ENCODE data around the gene ARHGAP24. TPM values are rescaled to one million over a fixed set of nuclear protein-coding genes. Genes with fewer than 3 reads are reported as not detected.

Gene ARHGAP24
- total RNA-seq, 3 donors from 2014 or later: 20.6 to 60.2 (median 37.2) TPM

- no peaks in the 10 kb centered on the region for H3K4me1 ChIP-seq
- no peaks in the 10 kb centered on the region for H3K36me3 ChIP-seq
- H3K27me3 ChIP-seq: no peaks in the 10 kb centered on the region
- intact Hi-C loops (cut with DNase I; ENCODE audit: low total_unique reads): no loop called here
- H3K9me3 ChIP-seq: no peaks in the 10 kb centered on the region
- no peak overlapping the region for H3K27ac ChIP-seq
- no peak overlapping the region for H3K4me3 ChIP-seq
- TF ChIP-seq POLR2A (IDR thresholded peaks at IDR 0.05): no peak
- no peak for TF ChIP-seq POLR2AphosphoS5 (IDR thresholded peaks at IDR 0.05)
- TF ChIP-seq CTCF (IDR thresholded peaks at IDR 0.05): no peak
- no peak for DNase-seq (ENCODE audit: low spot score in 2 of 2)
These were observed 3.6 kb downstream of the ARHGAP24 start for GRCh38 chr4:85478576-85478975.

- Histone ChIP-seq H3K27me3 (no peaks in the 10 kb centered on the region), H3K4me3 (no peak overlapping the region), H3K27ac (no peak overlapping the region), H3K36me3 (no peaks in the 10 kb centered on the region), H3K9me3 (no peaks in the 10 kb centered on the region), H3K4me1 (no peaks in the 10 kb centered on the region)
- TF ChIP-seq CTCF (IDR thresholded peaks at IDR 0.05) (no peak), POLR2AphosphoS5 (IDR thresholded peaks at IDR 0.05) (no peak), POLR2A (IDR thresholded peaks at IDR 0.05) (no peak)
- DNase-seq (ENCODE audit: low spot score in 2 of 2): no peak
- intact Hi-C loops (cut with DNase I; ENCODE audit: low total_unique reads): no loop called here
These were observed 7.2 kb downstream of the ARHGAP24 start for GRCh38 chr4:85482010-85482738.

- TF ChIP-seq POLR2A (IDR thresholded peaks at IDR 0.05) (no peak), POLR2AphosphoS5 (IDR thresholded peaks at IDR 0.05) (no peak), CTCF (IDR thresholded peaks at IDR 0.05) (no peak)
- DNase-seq (ENCODE audit: low spot score in 2 of 2): no peak
- H3K27me3 ChIP-seq: no peaks in the 10 kb centered on the region
- intact Hi-C loops (cut with DNase I; ENCODE audit: low total_unique reads): no loop called here
- no peak overlapping the region for H3K4me3 ChIP-seq
- no peaks in the 10 kb centered on the region for H3K36me3 ChIP-seq
- no peaks in the 10 kb centered on the region for H3K9me3 ChIP-seq
- H3K27ac ChIP-seq: no peak overlapping the region
- H3K4me1 ChIP-seq: no peaks in the 10 kb centered on the region
These were observed 11.6 kb downstream of the ARHGAP24 start for GRCh38 chr4:85486425-85487086.

DNA sequence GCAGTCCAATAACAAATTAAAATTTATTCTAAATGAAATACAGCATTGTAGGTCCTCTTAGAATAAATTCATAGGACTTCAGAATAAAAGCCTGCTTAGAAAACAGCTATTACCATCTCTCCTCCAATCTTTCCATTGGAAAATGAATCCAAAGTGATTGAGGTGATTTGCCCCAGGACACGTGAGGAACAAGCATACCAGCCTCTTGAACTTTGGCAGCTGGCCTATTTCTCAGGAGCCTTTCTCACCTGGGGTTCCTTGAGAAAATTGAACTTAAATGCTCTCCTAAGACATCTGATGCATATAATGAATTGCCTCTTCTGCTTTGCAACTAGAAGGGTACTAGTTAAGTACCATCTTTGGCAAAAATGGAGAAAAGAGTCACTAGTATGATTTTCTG is 13.5 kb downstream of the ARHGAP24 start:
- Histone ChIP-seq H3K27me3 (no peaks in the 10 kb centered on the region), H3K9me3 (no peaks in the 10 kb centered on the region), H3K4me3 (no peak overlapping the region), H3K4me1 (no peaks in the 10 kb centered on the region), H3K36me3 (no peaks in the 10 kb centered on the region), H3K27ac (no peak overlapping the region)
- intact Hi-C loops (cut with DNase I; ENCODE audit: low total_unique reads): no loop called here
- TF ChIP-seq CTCF (IDR thresholded peaks at IDR 0.05) (no peak), POLR2AphosphoS5 (IDR thresholded peaks at IDR 0.05) (no peak), POLR2A (IDR thresholded peaks at IDR 0.05) (no peak)
- DNase-seq (ENCODE audit: low spot score in 2 of 2): no peak

DNA sequence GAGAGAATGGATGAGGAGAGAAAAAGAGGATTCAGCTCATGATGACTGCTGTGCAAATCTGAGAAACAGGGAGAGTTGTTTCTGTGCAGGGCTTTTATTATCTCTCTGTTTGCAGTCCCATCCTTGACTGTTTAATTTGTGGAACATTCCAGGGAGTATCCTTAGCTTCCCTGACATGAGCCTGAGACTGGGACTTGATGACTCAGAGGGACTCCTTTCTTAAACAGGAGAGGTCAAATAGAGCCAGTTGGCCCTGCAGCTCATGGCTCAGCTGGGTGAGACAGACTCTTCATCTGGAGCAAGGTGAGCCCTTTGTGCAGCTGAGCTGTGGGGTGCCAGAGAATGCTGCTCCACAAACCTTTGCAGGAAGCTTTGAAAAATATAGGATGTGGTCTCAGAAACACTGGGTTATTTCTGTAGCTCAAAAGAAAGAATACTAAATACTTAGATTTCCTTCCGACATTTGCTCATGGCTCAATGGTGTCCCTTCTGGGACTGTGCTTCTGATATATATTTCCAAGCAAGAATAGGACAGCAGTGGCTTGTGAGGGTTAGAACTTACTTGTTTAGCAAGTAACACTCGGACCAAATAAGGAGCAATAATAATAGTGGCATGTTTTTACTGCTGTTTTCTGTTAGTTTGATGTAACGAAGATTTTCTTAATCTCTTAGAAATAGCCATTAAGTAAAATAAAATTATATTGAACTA is 14.5 kb downstream of the ARHGAP24 start:
- intact Hi-C loops (cut with DNase I; ENCODE audit: low total_unique reads): no loop called here

More for the DNA sequence above, 14.5 kb downstream of the ARHGAP24 start:
- H3K4me3 ChIP-seq: no peak overlapping the region
- H3K9me3 ChIP-seq: no peaks in the 10 kb centered on the region
- no peaks in the 10 kb centered on the region for H3K4me1 ChIP-seq
- no peaks in the 10 kb centered on the region for H3K36me3 ChIP-seq
- no peaks in the 10 kb centered on the region for H3K27me3 ChIP-seq
- DNase-seq (ENCODE audit: low spot score in 2 of 2): no peak
- TF ChIP-seq CTCF (IDR thresholded peaks at IDR 0.05) (no peak), POLR2AphosphoS5 (IDR thresholded peaks at IDR 0.05) (no peak), POLR2A (IDR thresholded peaks at IDR 0.05) (no peak)
- H3K27ac ChIP-seq: no peak overlapping the region

Data from breast epithelium (tissue), 4 donors.